OCI-LY7 (cell line): Measurements from ENCODE around the gene RGS7BP. TPM values are rescaled to one million over a fixed set of nuclear protein-coding genes. Genes with fewer than 3 reads are reported as not detected.

Experiments
- BruUV-seq: library from RNA; stranded (reverse); fragments of 400-500 nt; replicated peaks from 2 replicates; lab custom pipeline; 2021; lab: Mats Ljungman, UMichigan
- CTCF ChIA-PET: fragments of 300-600 bp; sonication (Branson Sonifier 250); formaldehyde crosslinking; loops from one replicate; lab custom pipeline; 2022; ENCODE audit warnings: antibody characterized with exemption; ENCODE audit not compliant: unreplicated experiment; lab: Charles Lee
- POLR2A ChIA-PET: fragments of 300-600 bp; sonication (Branson Sonifier 250); formaldehyde crosslinking; loops from one replicate; lab custom pipeline; 2022; ENCODE audit warnings: antibody characterized with exemption; lab: Charles Lee
- DNase-seq: peaks from one replicate; pipeline ENCODE4 v3.0.0-alpha.2; 2015; ENCODE audit warnings: low spot score
- H2AFZ ChIP-seq: fragments of 200-600 bp; sonication (generic), shearing (Covaris generic); 2 replicates; pipeline ENCODE4 v1.6.1; 2014; ENCODE audit warnings: mild to moderate bottlenecking, antibody characterized with exemption, low read length, moderate library complexity
- H3K27ac ChIP-seq: fragments of 200-600 bp; sonication (generic); 2 replicates; pipeline ENCODE4 v1.5.1; 2014; ENCODE audit warnings: mixed run types, low read depth, mild to moderate bottlenecking, moderate library complexity, low read length, inconsistent platforms; ENCODE audit not compliant: poor library complexity, severe bottlenecking
- H3K36me3 ChIP-seq: fragments of 200-600 bp; sonication (generic); 2 replicates; pipeline ENCODE4 v1.6.1; 2014; ENCODE audit warnings: mild to moderate bottlenecking, antibody characterized with exemption, low read length, moderate library complexity, mixed read lengths; ENCODE audit not compliant: insufficient read depth
- H3K4me1 ChIP-seq: fragments of 200-600 bp; sonication (generic); 2 replicates; pipeline ENCODE4 v1.5.1; 2014; ENCODE audit warnings: mild to moderate bottlenecking, low read length; ENCODE audit not compliant: insufficient read depth, poor library complexity, severe bottlenecking
- H3K4me2 ChIP-seq: fragments of 200-600 bp; sonication (generic); 2 replicates; pipeline ENCODE4 v1.6.1; 2014; ENCODE audit warnings: mild to moderate bottlenecking, low read length
- H3K4me3 ChIP-seq: fragments of 200-600 bp; sonication (generic); 2 replicates; pipeline ENCODE4 v1.5.1; 2014; ENCODE audit warnings: mild to moderate bottlenecking, low read depth, low read length; ENCODE audit not compliant: poor library complexity, severe bottlenecking
- H3K79me2 ChIP-seq: fragments of 200-600 bp; sonication (generic); 2 replicates; pipeline ENCODE4 v1.6.1; 2016; ENCODE audit warnings: low read depth, mild to moderate bottlenecking, low read length, moderate library complexity, mixed read lengths; ENCODE audit not compliant: insufficient read depth
- H3K9me2 ChIP-seq: fragments of 200-600 bp; sonication (generic); 2 replicates; pipeline ENCODE4 v1.6.1; 2016; ENCODE audit warnings: mild to moderate bottlenecking, low read length, mixed read lengths; ENCODE audit not compliant: insufficient read depth
- H3K9me3 ChIP-seq: fragments of 200-600 bp; sonication (generic); 2 replicates; pipeline ENCODE4 v1.6.1; 2014; ENCODE audit warnings: mild to moderate bottlenecking, mixed run types, low read length, mixed read lengths
- H4K20me1 ChIP-seq: fragments of 200-600 bp; sonication (generic); 2 replicates; pipeline ENCODE4 v1.6.1; 2014; ENCODE audit warnings: mild to moderate bottlenecking, antibody characterized with exemption, low read length, moderate library complexity, mixed read lengths; ENCODE audit not compliant: insufficient read depth
- EZH2phosphoT487 ChIP-seq: fragments of 200-600 bp; sonication (generic); IDR thresholded peaks from 2 replicates; pipeline ENCODE4 v1.6.1; 2018; ENCODE audit warnings: low read depth, borderline replicate concordance, mild to moderate bottlenecking, mixed run types, antibody characterized with exemption, low read length, moderate library complexity, mixed read lengths
- intact Hi-C: fragments of 100-400 bp; cut with micrococcal nuclease; formaldehyde crosslinking; loops from one replicate; pipeline ENCODE4 v1.10.0; 2022; ENCODE audit not compliant: unreplicated experiment
- total RNA-seq, 2 experiments: library from RNA; depleted of rRNA in 1 of 2; stranded (reverse); fragments of >200 nt in 1 of 2; shearing (Covaris generic) in 1 of 2; gene quantifications; 2 replicates each; pipeline ENCODE4 v1.2.3, GENCODE V29; 2014 to 2022
- TF ChIP-seq, protein P1 (sequence below): fragments of 200-600 bp; sonication (generic); conservative IDR thresholded peaks from 2 replicates; pipeline ENCODE4 v1.5.1; 2014; ENCODE audit warnings: mild to moderate bottlenecking, antibody characterized with exemption, low read length, moderate library complexity, mixed read lengths

RGS7BP gene
- total RNA-seq, 2 experiments from 2014 or later, result not detected

DNA sequence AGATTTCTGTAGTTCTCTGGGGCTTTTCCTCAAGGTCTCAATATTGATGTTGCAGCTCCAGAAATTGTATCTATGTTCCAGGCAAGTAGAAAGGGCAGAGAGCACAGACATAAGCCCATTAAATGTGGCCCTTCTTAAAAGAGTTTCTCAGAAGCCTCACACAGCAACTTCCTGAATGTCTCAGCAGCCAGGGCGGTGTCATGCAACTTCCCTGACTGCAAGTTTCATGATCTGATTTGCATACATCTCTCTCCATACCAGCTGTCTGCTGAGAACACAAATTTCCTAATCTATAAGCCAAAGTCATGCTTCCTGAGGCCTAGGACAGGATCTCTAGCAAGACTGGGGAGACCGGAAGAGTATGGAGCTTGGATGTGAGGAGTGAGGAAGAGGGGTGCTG, 13.0 kb downstream of the RGS7BP start:
- Histone ChIP-seq H3K27ac (no peak overlapping the region), H3K79me2 (no peaks in the 10 kb centered on the region), H3K9me2 (no peaks in the 10 kb centered on the region; the same call in 1 of the 2 replicates), H3K4me3 (no peak overlapping the region), H3K4me2 (no peak overlapping the region), H3K4me1 (no peaks in the 10 kb centered on the region), H2AFZ (no peak overlapping the region), H4K20me1 (no peaks in the 10 kb centered on the region), H3K9me3 (no peaks in the 10 kb centered on the region), H3K36me3 (no peaks in the 10 kb centered on the region)
- CTCF ChIA-PET, result no interaction called here
- TF ChIP-seq, protein P1, sequence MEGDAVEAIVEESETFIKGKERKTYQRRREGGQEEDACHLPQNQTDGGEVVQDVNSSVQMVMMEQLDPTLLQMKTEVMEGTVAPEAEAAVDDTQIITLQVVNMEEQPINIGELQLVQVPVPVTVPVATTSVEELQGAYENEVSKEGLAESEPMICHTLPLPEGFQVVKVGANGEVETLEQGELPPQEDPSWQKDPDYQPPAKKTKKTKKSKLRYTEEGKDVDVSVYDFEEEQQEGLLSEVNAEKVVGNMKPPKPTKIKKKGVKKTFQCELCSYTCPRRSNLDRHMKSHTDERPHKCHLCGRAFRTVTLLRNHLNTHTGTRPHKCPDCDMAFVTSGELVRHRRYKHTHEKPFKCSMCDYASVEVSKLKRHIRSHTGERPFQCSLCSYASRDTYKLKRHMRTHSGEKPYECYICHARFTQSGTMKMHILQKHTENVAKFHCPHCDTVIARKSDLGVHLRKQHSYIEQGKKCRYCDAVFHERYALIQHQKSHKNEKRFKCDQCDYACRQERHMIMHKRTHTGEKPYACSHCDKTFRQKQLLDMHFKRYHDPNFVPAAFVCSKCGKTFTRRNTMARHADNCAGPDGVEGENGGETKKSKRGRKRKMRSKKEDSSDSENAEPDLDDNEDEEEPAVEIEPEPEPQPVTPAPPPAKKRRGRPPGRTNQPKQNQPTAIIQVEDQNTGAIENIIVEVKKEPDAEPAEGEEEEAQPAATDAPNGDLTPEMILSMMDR, result no peak
- TF ChIP-seq EZH2phosphoT487, result no peak
- POLR2A ChIA-PET, result no interaction called here
- intact Hi-C loops, result no loop called here
- BruUV-seq, result no TSS peak
- no peak for DNase-seq

DNA sequence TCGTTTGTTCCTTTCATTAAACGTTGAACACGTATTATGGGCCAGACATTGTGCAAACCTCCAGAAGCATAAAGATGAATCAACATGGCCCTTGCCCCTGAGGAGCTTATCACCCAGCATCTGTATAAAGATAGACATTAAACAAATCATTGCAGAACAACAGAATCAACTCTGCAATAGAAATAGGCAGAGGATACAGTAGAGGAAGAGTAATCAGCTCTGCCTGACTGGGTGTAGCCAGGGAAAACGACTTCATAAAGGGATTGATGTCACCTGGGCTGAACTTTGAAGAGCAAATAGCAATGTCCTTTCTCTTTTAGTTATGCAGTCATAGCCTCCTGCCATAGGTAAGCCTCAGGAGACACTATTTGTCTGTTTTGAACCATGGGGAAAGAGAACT, 13.4 kb downstream of the RGS7BP start:
- no peaks in the 10 kb centered on the region for H3K79me2 ChIP-seq
- H4K20me1 ChIP-seq, result no peaks in the 10 kb centered on the region
- ChIA-PET CTCF (no interaction called here), POLR2A (no interaction called here)
- no peak overlapping the region for H3K4me2 ChIP-seq
- H3K9me2 ChIP-seq, result no peaks in the 10 kb centered on the region; the same call in 1 of the 2 replicates
- no peak for TF ChIP-seq EZH2phosphoT487
- TF ChIP-seq, protein P1, result no peak
- intact Hi-C loops, result no loop called here
- H3K4me1 ChIP-seq, result no peaks in the 10 kb centered on the region
- no peak overlapping the region for H2AFZ ChIP-seq
- no peaks in the 10 kb centered on the region for H3K9me3 ChIP-seq
- no peak overlapping the region for H3K4me3 ChIP-seq
- H3K27ac ChIP-seq, result no peak overlapping the region
- BruUV-seq, result no TSS peak
- no peak for DNase-seq
- H3K36me3 ChIP-seq, result no peaks in the 10 kb centered on the region

DNA sequence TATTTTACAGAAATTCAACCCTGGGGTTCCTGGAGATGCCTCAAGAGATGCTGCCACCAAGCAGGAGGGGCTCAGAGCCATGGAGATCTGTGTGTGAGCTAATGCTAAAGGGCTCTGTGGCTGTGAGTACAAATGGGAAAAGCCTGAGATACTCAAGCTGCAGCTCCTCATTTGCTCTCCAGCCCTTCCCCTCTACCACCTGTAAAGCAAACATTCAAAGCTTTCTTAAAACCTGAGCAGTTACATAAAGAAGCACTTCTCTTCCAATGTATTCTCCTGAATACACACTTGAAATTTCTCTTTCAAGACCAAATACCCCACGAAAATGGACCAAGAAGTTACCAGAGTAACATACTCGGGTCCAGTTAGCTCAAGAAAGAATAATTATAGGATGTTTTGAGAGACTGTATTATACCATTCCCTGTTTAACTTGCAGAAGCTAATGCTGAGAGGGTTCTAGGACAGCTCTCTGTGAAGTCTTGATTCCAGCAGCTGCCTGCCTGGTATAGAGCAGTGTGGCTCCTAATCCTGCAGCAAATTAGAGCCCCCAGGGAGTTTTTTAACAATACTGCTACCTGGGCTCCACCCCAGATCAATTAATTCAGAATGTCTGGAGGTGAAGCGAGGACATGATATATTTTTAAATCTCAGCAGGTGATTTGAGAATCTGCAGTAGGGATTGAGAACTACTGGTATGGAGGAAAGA, 21.1 kb downstream of the RGS7BP start:
- Histone ChIP-seq H4K20me1 (no peaks in the 10 kb centered on the region; the same call in 1 of the 2 replicates), H3K79me2 (no peaks in the 10 kb centered on the region), H3K4me1 (no peaks in the 10 kb centered on the region), H3K9me3 (no peaks in the 10 kb centered on the region), H3K9me2 (no peaks in the 10 kb centered on the region), H2AFZ (no peak overlapping the region), H3K4me2 (no peak overlapping the region), H3K36me3 (no peaks in the 10 kb centered on the region), H3K4me3 (no peak overlapping the region), H3K27ac (no peak overlapping the region)
- no peak for DNase-seq
- CTCF ChIA-PET, result no interaction called here
- POLR2A ChIA-PET, result no interaction called here
- intact Hi-C loops, result no loop called here
- TF ChIP-seq, protein P1, result no peak
- TF ChIP-seq EZH2phosphoT487, result no peak
- no TSS peak for BruUV-seq
